ENCODE measurements around the gene MALAT1. TPM values are rescaled to one million over a fixed set of nuclear protein-coding genes. Genes with fewer than 3 reads are reported as not detected.

MALAT1 gene
- total and polyA plus RNA-seq, 2 of the 13 experiments (the other 11 are each of a cell fraction or from before 2014, with no cell fraction given) = 143 to 1,237 TPM

DNA sequence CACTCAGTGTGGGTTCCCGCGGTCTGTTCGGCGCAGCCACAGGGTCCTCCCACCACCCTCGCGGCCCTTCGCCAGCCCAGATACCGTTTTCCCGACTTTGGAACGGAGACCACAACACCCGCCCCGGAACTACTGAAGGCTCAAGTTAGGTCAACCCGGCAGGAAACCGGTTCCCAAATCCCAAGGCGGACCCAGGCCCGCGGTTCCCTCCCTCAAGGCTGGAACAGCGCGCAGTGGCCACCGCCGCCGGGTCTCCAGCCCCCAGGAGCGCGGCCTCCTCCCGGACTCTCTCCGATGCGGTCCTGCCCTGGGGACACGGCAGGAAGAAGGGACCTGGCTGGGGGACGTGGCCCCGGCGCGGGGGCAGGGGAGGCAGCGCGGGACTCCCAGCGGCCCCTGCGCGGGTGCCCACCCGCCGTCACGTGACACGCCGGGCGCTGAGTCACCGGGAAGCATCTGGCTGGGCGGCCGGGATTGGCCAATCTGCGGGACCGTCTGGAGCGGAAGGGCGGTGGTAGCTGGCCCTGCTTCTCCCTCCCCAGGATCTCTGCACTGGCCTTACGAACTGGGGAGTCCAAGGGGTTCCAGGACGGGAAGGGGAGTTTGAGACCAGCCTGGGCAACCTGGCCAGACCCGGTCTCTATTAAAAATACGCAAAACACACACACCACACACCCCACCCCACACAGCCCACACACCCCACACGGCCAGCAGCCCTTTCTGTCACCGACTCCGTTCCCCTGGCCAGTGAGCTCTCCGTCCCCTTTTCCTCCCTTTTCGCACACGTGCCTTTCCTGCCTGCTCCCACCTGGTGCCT is 21.5 kb upstream of the MALAT1 start (continued):
- TF ChIP-seq, protein P1, sequence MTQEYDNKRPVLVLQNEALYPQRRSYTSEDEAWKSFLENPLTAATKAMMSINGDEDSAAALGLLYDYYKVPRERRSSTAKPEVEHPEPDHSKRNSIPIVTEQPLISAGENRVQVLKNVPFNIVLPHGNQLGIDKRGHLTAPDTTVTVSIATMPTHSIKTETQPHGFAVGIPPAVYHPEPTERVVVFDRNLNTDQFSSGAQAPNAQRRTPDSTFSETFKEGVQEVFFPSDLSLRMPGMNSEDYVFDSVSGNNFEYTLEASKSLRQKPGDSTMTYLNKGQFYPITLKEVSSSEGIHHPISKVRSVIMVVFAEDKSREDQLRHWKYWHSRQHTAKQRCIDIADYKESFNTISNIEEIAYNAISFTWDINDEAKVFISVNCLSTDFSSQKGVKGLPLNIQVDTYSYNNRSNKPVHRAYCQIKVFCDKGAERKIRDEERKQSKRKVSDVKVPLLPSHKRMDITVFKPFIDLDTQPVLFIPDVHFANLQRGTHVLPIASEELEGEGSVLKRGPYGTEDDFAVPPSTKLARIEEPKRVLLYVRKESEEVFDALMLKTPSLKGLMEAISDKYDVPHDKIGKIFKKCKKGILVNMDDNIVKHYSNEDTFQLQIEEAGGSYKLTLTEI (CRISPR knock-in tag; conservative IDR thresholded peaks at IDR 0.05) = no peak
- TF ChIP-seq ZNF124 (CRISPR knock-in tag; IDR thresholded peaks at IDR 0.05) = peak; percentile 48; the same call in 1 of the 2 replicates
- TF ChIP-seq WIZ (CRISPR knock-in tag; IDR thresholded peaks at IDR 0.05) = 0 out of 2 replicates have a peak, but pooled peaks have one; percentile 38
- TF ChIP-seq, protein P2, sequence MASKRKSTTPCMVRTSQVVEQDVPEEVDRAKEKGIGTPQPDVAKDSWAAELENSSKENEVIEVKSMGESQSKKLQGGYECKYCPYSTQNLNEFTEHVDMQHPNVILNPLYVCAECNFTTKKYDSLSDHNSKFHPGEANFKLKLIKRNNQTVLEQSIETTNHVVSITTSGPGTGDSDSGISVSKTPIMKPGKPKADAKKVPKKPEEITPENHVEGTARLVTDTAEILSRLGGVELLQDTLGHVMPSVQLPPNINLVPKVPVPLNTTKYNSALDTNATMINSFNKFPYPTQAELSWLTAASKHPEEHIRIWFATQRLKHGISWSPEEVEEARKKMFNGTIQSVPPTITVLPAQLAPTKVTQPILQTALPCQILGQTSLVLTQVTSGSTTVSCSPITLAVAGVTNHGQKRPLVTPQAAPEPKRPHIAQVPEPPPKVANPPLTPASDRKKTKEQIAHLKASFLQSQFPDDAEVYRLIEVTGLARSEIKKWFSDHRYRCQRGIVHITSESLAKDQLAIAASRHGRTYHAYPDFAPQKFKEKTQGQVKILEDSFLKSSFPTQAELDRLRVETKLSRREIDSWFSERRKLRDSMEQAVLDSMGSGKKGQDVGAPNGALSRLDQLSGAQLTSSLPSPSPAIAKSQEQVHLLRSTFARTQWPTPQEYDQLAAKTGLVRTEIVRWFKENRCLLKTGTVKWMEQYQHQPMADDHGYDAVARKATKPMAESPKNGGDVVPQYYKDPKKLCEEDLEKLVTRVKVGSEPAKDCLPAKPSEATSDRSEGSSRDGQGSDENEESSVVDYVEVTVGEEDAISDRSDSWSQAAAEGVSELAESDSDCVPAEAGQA (IDR thresholded peaks at IDR 0.05; ENCODE audit: low read depth) = no peak; the same call in 1 of the 2 replicates
- TF ChIP-seq, protein P2 (CRISPR knock-in tag; IDR thresholded peaks at IDR 0.05; ENCODE audit: borderline replicate concordance) = no peak
- TF ChIP-seq, protein P3, sequence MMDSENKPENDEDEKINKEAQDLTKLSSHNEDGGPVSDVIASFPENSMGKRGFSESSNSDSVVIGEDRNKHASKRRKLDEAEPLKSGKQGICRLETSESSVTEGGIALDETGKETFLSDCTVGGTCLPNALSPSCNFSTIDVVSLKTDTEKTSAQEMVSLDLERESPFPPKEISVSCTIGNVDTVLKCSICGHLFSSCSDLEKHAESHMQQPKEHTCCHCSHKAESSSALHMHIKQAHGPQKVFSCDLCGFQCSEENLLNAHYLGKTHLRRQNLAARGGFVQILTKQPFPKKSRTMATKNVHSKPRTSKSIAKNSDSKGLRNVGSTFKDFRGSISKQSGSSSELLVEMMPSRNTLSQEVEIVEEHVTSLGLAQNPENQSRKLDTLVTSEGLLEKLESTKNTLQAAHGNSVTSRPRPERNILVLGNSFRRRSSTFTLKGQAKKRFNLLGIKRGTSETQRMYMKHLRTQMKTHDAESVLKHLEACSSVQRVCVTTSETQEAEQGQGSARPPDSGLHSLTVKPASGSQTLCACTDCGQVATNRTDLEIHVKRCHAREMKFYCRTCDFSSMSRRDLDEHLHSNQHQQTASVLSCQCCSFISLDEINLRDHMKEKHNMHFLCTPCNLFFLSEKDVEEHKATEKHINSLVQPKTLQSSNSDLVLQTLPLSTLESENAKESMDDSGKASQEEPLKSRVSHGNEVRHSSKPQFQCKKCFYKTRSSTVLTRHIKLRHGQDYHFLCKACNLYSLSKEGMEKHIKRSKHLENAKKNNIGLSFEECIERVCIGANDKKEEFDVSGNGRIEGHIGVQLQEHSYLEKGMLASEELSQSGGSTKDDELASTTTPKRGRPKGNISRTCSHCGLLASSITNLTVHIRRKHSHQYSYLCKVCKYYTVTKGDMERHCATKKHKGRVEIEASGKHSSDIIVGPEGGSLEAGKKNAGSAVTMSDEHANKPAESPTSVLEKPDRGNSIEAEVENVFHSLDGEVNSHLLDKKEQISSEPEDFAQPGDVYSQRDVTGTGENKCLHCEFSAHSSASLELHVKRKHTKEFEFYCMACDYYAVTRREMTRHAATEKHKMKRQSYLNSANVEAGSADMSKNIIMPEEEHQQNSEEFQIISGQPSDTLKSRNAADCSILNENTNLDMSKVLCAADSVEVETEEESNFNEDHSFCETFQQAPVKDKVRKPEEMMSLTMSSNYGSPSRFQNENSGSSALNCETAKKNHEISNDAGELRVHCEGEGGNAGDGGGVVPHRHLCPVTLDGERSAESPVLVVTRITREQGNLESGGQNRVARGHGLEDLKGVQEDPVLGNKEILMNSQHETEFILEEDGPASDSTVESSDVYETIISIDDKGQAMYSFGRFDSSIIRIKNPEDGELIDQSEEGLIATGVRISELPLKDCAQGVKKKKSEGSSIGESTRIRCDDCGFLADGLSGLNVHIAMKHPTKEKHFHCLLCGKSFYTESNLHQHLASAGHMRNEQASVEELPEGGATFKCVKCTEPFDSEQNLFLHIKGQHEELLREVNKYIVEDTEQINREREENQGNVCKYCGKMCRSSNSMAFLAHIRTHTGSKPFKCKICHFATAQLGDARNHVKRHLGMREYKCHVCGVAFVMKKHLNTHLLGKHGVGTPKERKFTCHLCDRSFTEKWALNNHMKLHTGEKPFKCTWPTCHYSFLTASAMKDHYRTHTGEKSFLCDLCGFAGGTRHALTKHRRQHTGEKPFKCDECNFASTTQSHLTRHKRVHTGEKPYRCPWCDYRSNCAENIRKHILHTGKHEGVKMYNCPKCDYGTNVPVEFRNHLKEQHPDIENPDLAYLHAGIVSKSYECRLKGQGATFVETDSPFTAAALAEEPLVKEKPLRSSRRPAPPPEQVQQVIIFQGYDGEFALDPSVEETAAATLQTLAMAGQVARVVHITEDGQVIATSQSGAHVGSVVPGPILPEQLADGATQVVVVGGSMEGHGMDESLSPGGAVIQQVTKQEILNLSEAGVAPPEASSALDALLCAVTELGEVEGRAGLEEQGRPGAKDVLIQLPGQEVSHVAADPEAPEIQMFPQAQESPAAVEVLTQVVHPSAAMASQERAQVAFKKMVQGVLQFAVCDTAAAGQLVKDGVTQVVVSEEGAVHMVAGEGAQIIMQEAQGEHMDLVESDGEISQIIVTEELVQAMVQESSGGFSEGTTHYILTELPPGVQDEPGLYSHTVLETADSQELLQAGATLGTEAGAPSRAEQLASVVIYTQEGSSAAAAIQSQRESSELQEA (CRISPR knock-in tag; IDR thresholded peaks at IDR 0.05; ENCODE audit: not compliant biosample characterization) = peak; percentile 89
- peak; percentile 31 for TF ChIP-seq MTA1 (CRISPR knock-in tag; IDR thresholded peaks at IDR 0.05; ENCODE audit: borderline replicate concordance)
- TF ChIP-seq, protein P4, sequence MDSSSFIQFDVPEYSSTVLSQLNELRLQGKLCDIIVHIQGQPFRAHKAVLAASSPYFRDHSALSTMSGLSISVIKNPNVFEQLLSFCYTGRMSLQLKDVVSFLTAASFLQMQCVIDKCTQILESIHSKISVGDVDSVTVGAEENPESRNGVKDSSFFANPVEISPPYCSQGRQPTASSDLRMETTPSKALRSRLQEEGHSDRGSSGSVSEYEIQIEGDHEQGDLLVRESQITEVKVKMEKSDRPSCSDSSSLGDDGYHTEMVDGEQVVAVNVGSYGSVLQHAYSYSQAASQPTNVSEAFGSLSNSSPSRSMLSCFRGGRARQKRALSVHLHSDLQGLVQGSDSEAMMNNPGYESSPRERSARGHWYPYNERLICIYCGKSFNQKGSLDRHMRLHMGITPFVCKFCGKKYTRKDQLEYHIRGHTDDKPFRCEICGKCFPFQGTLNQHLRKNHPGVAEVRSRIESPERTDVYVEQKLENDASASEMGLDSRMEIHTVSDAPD (CRISPR knock-in tag; IDR thresholded peaks at IDR 0.05) = peak; percentile 92
- peak; percentile 73; the same call in 1 of the 2 replicates for TF ChIP-seq GZF1 (CRISPR knock-in tag; IDR thresholded peaks at IDR 0.05)
- TF ChIP-seq ZNF30 (CRISPR knock-in tag; IDR thresholded peaks at IDR 0.05) = no peak

All from HepG2 (cell line).